Kidney (tissue), 14 donors: ENCODE data around the gene ZNF322. TPM values are rescaled to one million over a fixed set of nuclear protein-coding genes. Genes with fewer than 3 reads are reported as not detected.

Experiments used
- DNase-seq, 5 donors: peaks; one replicate each; pipeline ENCODE4 v3.0.0-alpha.2; 2013 to 2020
- FAIRE-seq: peaks from 2 replicates; lab custom pipeline; 2012; peaks lifted over from hg19 to GRCh38; lab: Jason Lieb, UNC
- H3K27ac ChIP-seq, 2 donors: one replicate each; pipeline ENCODE4 v1.7.0; 2013; ENCODE audit warnings: low read depth in 2 of 2, low read length in 2 of 2, inconsistent platforms in 1 of 2
- H3K27me3 ChIP-seq: one replicate; pipeline ENCODE4 v1.7.1; 2013; ENCODE audit warnings: low read length, inconsistent platforms; ENCODE audit not compliant: control insufficient read depth, insufficient read depth
- H3K36me3 ChIP-seq, 3 donors: one replicate each; pipeline versions ENCODE4 v1.7.0 to v1.7.1; 2013; ENCODE audit warnings: low read length in 3 of 3, control low read depth in 1 of 3, inconsistent platforms in 1 of 3; ENCODE audit not compliant: insufficient read depth in 3 of 3, control insufficient read depth in 2 of 3
- H3K4me1 ChIP-seq, 3 donors: one replicate each; pipeline versions ENCODE4 v1.7.0 to v1.7.1; 2013; ENCODE audit warnings: low read length in 3 of 3, inconsistent platforms in 1 of 3, low read depth in 1 of 3; ENCODE audit not compliant: control insufficient read depth in 2 of 3, insufficient read depth in 2 of 3
- H3K4me3 ChIP-seq, 3 donors: one replicate each; pipeline versions ENCODE4 v1.7.0 to v1.8.1; 2013; ENCODE audit warnings: low read length in 3 of 3, control low read depth in 1 of 3, inconsistent platforms in 1 of 3
- H3K9ac ChIP-seq, 3 donors: one replicate each; pipeline versions ENCODE4 v1.7.0 to v1.7.1; 2013; ENCODE audit warnings: low read length in 3 of 3, control low read depth in 1 of 3, inconsistent platforms in 1 of 3
- H3K9me3 ChIP-seq, 3 donors: one replicate each; pipeline versions ENCODE4 v1.7.0 to v1.7.1; 2013; ENCODE audit warnings: low read length in 3 of 3, control low read depth in 1 of 3, inconsistent platforms in 1 of 3; ENCODE audit not compliant: control insufficient read depth in 2 of 3, insufficient read depth in 1 of 3
- CTCF ChIP-seq: IDR thresholded peaks from 3 replicates; pipeline ENCODE4 v1.5.1; 2012; ENCODE audit warnings: mild to moderate bottlenecking, moderate library complexity, borderline replicate concordance; ENCODE audit not compliant: insufficient read depth; ENCODE audit errors: extremely low read depth
- intact Hi-C: fragments of 100-400 bp; cut with DNase I; formaldehyde crosslinking; loops from one replicate; pipeline ENCODE4 v1.11.1; 2022
- polyA plus RNA-seq: library from polyadenylated mRNA; stranded (reverse); fragments of 350-450 nt; fragmentation: Illumina TruSeq; extraction: RNeasy Lipid Tissue Mini Kit (QIAGEN cat#74804); gene quantifications from one replicate; pipeline ENCODE4 v1.2.3, GENCODE V29; 2014; ENCODE audit warnings: low read depth, low replicate concordance; ENCODE audit not compliant: insufficient read depth
- total RNA-seq: library from RNA; stranded (reverse); fragmentation: NEBNext Ultra II Directional; extraction: Animal tissue kit (Norgen Biotek cat#: 25700); gene quantifications from one replicate; pipeline ENCODE4 v1.2.1, GENCODE V29; 2021
- donor health status: control.
- donor health status: control.
- donor health status: control.
- donor health status: control.
- donor health status: control.
- donor health status: DM: yes; HTN: yes; CAD: no.
- donor health status: Normal renal cell carcinoma (clear cell type).

Gene ZNF322
- total and polyA plus RNA-seq, 2 donors from 2014 or later: 7.9 to 27.3 TPM

DNA sequence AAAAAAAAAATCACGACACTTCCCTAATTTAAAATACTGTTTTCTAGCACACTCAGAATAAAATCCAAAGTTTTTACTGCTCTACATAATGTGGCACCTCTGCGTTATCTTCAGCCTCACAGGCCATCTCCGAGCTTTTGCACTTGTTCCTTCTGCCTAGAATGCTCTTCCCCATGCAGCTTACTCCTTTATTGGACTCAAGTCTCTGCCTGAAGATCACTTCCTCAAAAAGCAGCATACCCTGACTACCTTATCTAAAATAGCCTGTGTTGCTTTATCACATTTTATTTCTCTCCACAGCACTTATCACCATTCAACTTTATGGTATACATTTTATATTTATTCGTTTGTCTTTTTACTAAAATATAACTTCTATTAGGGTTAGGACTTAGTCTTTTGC lies 2.3 kb downstream of the ZNF322 start:
- no peak for FAIRE-seq
- H3K27me3 ChIP-seq: no peaks in the 10 kb centered on the region
- H3K27ac ChIP-seq: no peak overlapping the region
- no peak overlapping the region for H3K4me3 ChIP-seq
- peaks cover 0 to 2% (median 2%) of the 10 kb centered on the region in 3 donors for H3K36me3 ChIP-seq
- H3K9ac ChIP-seq: no peak overlapping the region
- no peak for DNase-seq
- H3K4me1 ChIP-seq: peaks cover 0 to 8% (median 4%) of the 10 kb centered on the region in 3 donors
- TF ChIP-seq CTCF: no peak
- H3K9me3 ChIP-seq: no peaks in the 10 kb centered on the region
- intact Hi-C loops: no loop called here

GRCh38 chr6:26653007-26653406 lies 6.5 kb downstream of the ZNF322 start:
- H3K4me3 ChIP-seq: no peak overlapping the region
- peaks cover 0 to 3% (median 2%) of the 10 kb centered on the region in 3 donors for H3K36me3 ChIP-seq
- DNase-seq: no peak
- H3K4me1 ChIP-seq: peaks cover 0 to under 1% (median under 1%) of the 10 kb centered on the region in 3 donors
- H3K27ac ChIP-seq: no peak overlapping the region
- H3K9me3 ChIP-seq: no peaks in the 10 kb centered on the region
- no peak for TF ChIP-seq CTCF
- H3K9ac ChIP-seq: no peak overlapping the region
- intact Hi-C loops: no loop called here
- FAIRE-seq: no peak
- no peaks in the 10 kb centered on the region for H3K27me3 ChIP-seq

GRCh38 chr6:26651133-26651781 lies 8.3 kb downstream of the ZNF322 start:
- Histone ChIP-seq H3K27me3 (no peaks in the 10 kb centered on the region), H3K9me3 (no peaks in the 10 kb centered on the region), H3K4me3 (no peak overlapping the region), H3K4me1 (no peaks in the 10 kb centered on the region), H3K9ac (no peak overlapping the region), H3K27ac (no peak overlapping the region), H3K36me3 (peaks cover 0 to 3% (median 2%) of the 10 kb centered on the region in 3 donors)
- TF ChIP-seq CTCF: no peak
- DNase-seq (no peak), FAIRE-seq (no peak)
- intact Hi-C loops: no loop called here
